ENCODE results near the gene GTSE1. TPM values are rescaled to one million over a fixed set of nuclear protein-coding genes. Genes with fewer than 3 reads are reported as not detected.
A peak's percentile ranks its signal among the peaks of the same experiment; 100 is the strongest.
"Not testable (repeated sequence)": the region's sequence is repeated elsewhere in the genome, so short reads cannot be mapped to it uniquely, and the experiment has no call there.

The GTSE1 gene
- total RNA-seq = 3.4 and 6.3 TPM in 2 replicates

DNA sequence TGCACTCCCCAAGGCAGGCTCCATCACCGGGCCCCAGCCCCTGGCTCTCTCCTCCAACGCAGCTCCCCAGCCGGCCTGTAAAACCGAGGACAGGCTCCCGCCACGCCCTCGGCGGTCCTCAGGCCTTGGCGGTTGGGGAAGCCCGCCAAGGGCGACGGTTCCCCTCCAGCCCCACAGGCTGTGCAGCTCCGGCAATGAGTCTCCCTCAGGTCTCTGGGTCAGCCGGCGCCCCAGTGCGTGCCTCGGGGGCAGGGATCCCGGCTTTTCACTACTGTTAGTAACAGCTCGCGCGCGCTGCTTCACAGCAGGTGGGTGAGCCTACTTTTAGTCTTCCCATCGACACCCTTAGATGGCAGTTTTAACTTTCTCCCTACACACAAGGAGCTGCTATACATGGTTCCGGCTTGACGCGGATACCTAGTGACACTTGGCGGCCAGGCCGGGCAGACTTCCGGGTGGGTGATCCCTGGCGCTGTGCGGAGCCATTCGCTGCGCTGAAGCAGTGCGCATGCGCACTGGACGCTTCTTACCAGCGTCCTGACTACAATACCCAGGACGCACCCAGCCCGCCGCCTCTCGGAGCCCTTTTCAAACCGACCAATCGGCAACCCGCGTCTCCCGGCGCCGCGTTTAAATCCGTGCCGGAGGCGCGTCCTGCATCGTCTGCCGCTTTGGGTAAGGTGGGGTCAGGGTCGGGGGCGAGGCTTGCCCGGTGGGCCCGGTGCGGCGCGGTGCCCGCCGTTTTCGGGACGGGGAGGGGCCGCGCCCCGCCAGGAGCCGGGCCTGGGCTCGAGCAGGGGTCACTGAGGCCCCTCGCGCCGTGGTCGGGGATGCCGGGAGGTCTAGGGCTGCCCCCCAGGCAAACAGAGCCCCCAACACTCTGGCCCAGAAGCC, at the start of gene GTSE1:
Gene GTSE1 (plus strand): TSS at position 614 of the 894 bp plus-strand sequence. CDS start 531 bp downstream, outside the sequence.
- peak; percentile 95 to 98 for DNase-seq (ENCODE audit: low read depth in 2 of 2)

GRCh38 chr22:46247443-46247975, 49.2 kb upstream of the GTSE1 start:
- no peak for DNase-seq (ENCODE audit: low read depth in 2 of 2)

DNA sequence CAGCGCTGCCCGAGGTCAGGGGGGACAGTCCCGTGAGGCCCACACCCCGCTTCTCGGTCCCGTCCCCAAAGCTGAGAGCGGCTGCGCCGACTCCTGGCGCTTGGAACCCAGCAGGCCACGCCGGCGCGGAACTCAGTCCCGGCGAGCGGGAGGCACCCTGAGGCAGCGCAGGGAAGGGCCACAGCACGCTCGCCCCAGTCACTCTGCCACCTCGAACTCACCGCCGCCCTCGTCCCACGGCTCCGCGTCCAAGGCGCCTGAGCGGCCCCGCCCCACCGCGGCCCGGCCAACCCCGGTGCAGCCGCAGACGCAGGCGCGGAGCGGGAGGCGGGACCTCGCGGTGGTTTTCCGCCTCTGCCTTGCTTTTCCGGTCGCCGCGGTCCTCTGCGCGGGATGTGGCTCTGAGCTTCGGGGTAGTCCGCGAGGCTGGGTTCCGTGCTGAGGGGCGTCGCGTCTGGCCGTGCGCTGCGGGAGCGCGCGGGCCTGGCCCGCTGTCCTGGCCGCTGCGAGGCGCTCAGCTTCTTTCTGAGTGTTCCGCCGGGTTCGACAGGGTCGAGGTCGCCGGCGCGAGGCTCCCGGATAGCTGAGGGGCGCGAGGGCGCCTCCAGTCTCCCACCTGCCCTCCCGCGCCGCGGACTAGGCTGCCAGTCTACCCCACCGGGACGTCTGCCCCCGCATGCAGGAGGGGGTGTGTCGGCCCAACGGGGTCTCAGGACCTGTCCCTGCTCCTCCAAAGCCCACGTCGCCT, 46.5 kb upstream of the GTSE1 start, which contains the start of gene CDPF1:
Gene CDPF1 (minus strand): TSS at position 259 of the 748 bp plus-strand sequence. CDS start 2,009 bp downstream, outside the sequence.
- peak; percentile 61 to 91 for DNase-seq (ENCODE audit: low read depth in 2 of 2)

DNA sequence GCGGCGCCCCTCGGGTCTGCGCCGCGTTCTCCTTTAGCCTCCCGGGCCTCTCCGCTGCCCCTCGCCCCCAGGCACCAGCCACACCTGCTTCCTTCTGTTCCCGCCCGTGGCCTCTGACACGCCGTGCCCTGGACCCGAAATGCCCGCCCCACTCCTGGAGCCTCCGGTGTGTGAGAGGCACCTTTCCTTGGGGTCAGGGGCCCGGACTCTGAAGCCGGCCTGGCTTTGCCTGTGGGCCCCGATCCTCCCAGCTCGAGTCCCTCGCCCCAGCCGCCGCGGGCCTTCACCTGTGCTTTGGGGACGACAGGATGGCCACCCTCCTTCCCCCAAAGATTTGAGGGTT, 45.9 kb upstream of the GTSE1 start:
- DNase-seq (ENCODE audit: low read depth in 2 of 2) = no peak

DNA sequence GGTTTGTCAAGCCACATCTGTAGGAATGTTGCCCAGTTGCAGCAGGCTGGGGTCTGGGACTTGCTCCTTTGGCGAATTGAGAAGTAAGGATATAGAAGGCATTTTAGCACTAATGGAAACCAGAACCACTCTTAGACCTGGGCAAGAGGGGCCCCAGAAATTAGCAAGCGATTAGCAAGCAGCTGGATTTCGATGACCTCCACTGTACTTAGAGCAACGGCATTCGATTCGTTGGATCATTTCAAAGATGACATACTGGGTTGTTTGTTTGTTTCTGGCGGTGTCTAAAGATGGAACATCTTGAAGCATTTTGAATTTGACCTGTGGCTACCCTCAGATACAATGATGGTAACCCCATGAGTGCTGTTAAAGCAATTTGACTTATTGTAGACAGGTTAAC, 45.4 kb upstream of the GTSE1 start:
- DNase-seq (ENCODE audit: low read depth in 2 of 2) = no peak

DNA sequence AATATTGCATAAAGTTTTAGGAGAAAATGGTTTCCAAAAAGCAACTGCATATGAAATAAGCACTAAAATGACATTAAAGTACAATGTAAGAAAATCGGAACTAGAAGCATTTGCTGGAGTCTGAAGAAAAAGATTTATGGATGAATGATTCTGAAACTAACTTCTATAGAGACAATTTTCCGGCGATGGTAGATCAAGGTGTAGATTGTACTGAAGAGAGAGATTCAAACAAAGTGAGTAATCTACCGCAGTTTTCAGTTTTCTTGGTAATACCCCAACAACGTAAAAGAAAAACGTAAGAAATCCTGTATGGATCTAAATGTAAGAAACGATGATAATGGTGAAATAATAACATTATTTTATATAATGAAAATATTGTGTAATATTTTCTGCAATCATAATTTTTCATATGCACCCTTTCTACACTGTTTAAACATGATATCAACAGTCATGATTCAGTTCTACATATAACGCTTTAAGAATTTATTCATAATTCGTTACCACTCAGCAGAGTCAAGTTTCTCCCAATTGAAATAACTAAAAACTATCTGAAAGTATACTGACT, 44.8 kb upstream of the GTSE1 start:
- DNase-seq (ENCODE audit: low read depth in 2 of 2) = no peak

DNA sequence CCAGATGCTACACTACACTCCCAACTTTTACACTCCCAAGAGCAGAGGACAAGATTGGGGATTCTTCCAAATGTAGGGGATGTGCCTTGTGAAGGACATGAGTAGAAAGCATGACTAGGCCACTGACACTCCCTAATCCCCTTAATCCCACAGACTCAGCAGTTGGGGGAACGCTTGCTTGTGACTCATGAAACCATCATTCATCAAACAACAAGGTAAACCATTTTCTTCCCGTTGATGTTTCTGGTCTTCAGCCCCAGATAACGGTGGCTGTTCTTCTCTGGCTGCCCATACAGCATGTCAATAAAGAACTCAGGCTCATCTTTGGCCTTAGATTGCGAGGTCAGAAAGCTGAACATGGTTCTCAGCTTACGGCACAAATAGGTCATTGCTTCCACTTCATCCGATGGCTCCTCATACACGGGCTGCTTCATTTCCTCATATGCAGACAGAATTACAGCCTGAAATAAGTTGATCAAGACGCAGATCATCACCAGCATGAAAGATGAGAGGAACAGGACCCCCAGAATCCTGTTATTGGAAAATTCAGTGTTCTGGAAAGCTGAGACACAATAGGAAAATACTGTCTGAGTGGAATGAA, 40.2 kb upstream of the GTSE1 start:
- DNase-seq (ENCODE audit: low read depth in 2 of 2) = no peak

DNA sequence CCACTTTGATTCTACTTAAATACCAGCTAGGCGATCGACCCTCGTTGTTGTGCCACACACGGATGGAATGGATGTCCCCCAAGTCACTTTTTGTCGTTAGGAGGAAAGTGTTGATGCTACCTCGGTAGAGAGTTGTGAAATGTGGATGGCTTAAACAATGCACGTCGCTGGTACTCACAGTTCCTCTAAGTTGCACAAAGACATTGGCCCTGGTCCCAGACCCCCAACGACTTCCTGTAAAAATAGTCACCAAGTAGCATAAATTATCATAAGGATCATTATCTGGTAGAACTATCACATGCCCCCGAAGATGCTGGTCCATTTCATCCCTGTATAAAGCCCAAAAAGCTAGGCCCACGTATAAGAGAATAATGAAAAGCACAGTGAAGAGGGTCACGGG, 37.3 kb upstream of the GTSE1 start:
- DNase-seq (ENCODE audit: low read depth in 2 of 2) = no peak

DNA sequence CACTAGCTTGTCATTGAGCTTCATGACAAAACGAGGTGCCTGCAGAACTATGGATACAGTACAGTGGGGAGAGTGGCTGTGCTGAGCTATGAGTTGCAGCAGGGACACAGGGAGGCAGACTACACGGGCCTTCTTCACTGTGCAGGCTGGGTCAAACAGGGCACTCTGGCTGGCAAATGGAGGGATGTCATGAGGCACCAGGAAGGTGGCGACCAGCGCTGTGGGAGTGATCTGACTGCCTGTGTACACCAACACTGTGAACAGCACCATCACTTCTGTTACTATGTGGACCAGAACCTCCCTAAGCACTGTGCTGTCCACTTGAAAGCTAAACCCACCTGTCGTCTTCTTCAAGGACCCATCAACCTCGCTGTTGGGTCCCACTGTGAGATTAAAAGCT, 36.6 kb upstream of the GTSE1 start:
- DNase-seq (ENCODE audit: low read depth in 2 of 2) = no peak

GRCh38 chr22:46262449-46263215, 34.0 kb upstream of the GTSE1 start:
- peak; percentile 49 to 79 for DNase-seq (ENCODE audit: low read depth in 2 of 2)

GRCh38 chr22:46263216-46263590, 33.5 kb upstream of the GTSE1 start, which contains the start of gene PKDREJ:
Gene PKDREJ, minus strand, starts transcription at chr22:46263343. Its CDS starts 21 bp downstream, at chr22:46263322.
- no peak for DNase-seq (ENCODE audit: low read depth in 2 of 2)

- not testable (repeated sequence) for DNase-seq (ENCODE audit: low read depth in 2 of 2)
Observed at GRCh38 chr22:46264520-46264919, 32.1 kb upstream of the GTSE1 start.

GRCh38 chr22:46265627-46266026, 31.0 kb upstream of the GTSE1 start:
- not testable (repeated sequence) for DNase-seq (ENCODE audit: low read depth in 2 of 2)

DNA sequence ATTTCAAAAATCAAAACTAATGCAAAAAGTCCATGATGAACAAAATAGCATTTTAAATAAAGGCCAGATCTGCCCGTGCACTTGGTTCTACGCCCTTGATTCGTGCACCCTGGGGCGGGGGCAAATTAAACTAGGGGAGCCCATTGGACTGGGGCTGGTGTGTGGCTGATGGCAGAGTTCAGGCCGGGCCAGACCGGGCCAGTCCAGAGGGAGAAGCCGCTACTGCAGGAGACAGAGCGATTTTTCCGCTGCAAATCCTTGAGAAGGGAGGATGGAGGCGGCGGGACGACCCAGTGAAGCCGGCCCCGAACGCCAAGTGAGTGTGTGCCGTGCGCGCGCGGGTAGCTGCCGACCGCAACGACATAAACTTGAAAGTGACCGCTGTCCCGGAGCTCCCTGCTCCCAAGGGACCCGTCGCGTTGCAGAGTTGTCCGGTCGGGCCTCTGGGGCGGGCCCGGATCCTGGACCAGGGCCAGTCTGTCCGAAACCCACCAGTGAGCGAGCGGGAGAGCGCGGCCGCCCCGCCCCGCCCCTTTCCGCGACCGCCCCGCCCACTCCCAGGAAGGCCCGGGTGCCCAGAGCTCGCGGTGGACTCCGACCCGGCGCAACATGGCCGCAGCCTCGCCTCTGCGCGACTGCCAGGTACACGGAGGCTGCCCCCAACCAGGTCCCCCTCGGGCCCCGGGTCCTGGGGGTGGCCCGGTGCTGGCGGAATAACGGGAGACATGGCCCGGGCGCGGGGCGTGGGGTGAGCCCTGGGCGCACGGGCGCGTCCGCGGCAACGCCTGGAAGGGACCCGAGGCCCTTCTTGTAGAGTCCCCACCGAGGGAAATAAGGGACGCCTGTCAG, 29.0 kb upstream of the GTSE1 start, which contains the start of gene TTC38:
Gene TTC38 (plus strand): TSS at position 578 of the 849 bp plus-strand sequence. CDS start 32 bp downstream, at position 610.
- peak; percentile 54 to 86 for DNase-seq (ENCODE audit: low read depth in 2 of 2)

DNA sequence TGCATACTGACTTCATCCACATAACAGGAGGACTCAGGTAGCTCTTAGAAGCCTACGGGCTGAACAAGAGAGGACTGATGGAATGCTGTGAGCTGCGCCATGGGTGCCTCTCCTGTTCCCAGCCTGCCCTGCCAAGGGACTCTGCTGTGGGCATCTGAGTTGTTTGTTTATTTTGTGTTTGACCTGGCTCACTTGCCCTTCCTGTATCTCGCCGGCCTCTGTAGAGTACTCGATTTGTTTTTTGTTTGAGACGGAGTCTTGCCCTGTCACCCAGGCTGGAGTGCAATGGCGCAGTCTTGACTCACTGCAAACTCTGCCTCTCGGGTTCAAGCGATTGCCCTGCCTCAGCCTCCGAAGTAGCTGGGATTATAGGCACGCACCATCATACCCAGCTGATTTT, 27.1 kb upstream of the GTSE1 start:
- peak in 1 of 2 donors; percentile 11 for DNase-seq (ENCODE audit: low read depth in 2 of 2)

- no peak for DNase-seq (ENCODE audit: low read depth in 2 of 2)
Observed at GRCh38 chr22:46272196-46272595, 24.5 kb upstream of the GTSE1 start.

GRCh38 chr22:46272762-46273431, 23.8 kb upstream of the GTSE1 start:
- no peak for DNase-seq (ENCODE audit: low read depth in 2 of 2)

GRCh38 chr22:46273432-46274148, 23.1 kb upstream of the GTSE1 start:
- DNase-seq (ENCODE audit: low read depth in 2 of 2) = no peak
